HEK293 (cell line): ENCODE results near the gene HSPG2.

Experiments
- CTCF ChIA-PET: fragments of 350-600 bp; formaldehyde crosslinking; extraction: SDS; loops from one replicate; lab custom pipeline; 2021; ENCODE audit warnings: antibody characterized with exemption; lab: Yijun Ruan, JAX
- POLR2A ChIA-PET: fragments of 300-600 bp; formaldehyde crosslinking; extraction: SDS; loops from one replicate; lab custom pipeline; 2020; ENCODE audit warnings: antibody characterized with exemption, inconsistent platforms; lab: Yijun Ruan, JAX
- H3K27ac ChIP-seq: fragments of 200-500 bp; sonication (Bioruptor generic); 2 replicates; pipeline ENCODE4 v1.5.1; 2014; ENCODE audit warnings: low read depth, low read length, control low read depth, inconsistent platforms; ENCODE audit errors: extremely low read depth
- H3K36me3 ChIP-seq, 2 experiments: fragments of 200-500 bp in 1 of 2; sonication (Bioruptor generic) in 1 of 2; 1 replicate in 1 of 2; 2 replicates in 1 of 2; pipeline ENCODE4 v1.5.1; 2014 to 2017; ENCODE audit warnings: inconsistent platforms in 2 of 2, low read length in 2 of 2; ENCODE audit not compliant: control insufficient read depth in 2 of 2, insufficient read depth in 1 of 2
- H3K4me1 ChIP-seq: fragments of 200-500 bp; sonication (Bioruptor generic); 2 replicates; pipeline ENCODE4 v1.5.1; 2014; ENCODE audit warnings: mild to moderate bottlenecking, low read length, inconsistent platforms; ENCODE audit not compliant: control insufficient read depth, insufficient read depth
- H3K4me3 ChIP-seq: 2 replicates; pipeline ENCODE4 v1.5.1; 2011; ENCODE audit warnings: low read depth, mild to moderate bottlenecking, control low read depth, low read length, moderate library complexity
- H3K9me3 ChIP-seq: fragments of 200-500 bp; sonication (Bioruptor generic); 2 replicates; pipeline ENCODE4 v1.5.1; 2014; ENCODE audit warnings: low read depth, low read length, inconsistent platforms; ENCODE audit not compliant: control insufficient read depth, insufficient read depth
- GLIS1 ChIP-seq: fragments of 450-650 bp; formaldehyde crosslinking; IDR thresholded peaks from 2 replicates; pipeline ENCODE4 v1.5.1; 2016; ENCODE audit warnings: missing biosample characterization, missing genetic modification characterization
- HOXD13 ChIP-seq: sonication (generic); formaldehyde crosslinking; IDR thresholded peaks from 2 replicates; pipeline ENCODE4 v1.8.0; 2022; ENCODE audit warnings: missing genetic modification reagents, borderline replicate concordance
- REST ChIP-seq: fragments of 450-650 bp; formaldehyde crosslinking; IDR thresholded peaks from 2 replicates; pipeline ENCODE4 v1.5.1; 2016; ENCODE audit warnings: missing biosample characterization, missing genetic modification characterization
- SCRT2 ChIP-seq: fragments of 450-650 bp; formaldehyde crosslinking; IDR thresholded peaks from 2 replicates; pipeline ENCODE4 v1.5.1; 2016; ENCODE audit warnings: missing biosample characterization, missing genetic modification characterization
- TRIM28 ChIP-seq: IDR thresholded peaks from 2 replicates; pipeline ENCODE4 v1.6.1; 2011; ENCODE audit warnings: low read length, control low read depth, borderline replicate concordance
- ZBTB11 ChIP-seq: fragments of 450-650 bp; formaldehyde crosslinking; conservative IDR thresholded peaks from 2 replicates; pipeline ENCODE4 v1.5.1; 2016; ENCODE audit warnings: low read depth, missing biosample characterization, missing genetic modification characterization
- ZBTB48 ChIP-seq: fragments of 450-650 bp; formaldehyde crosslinking; IDR thresholded peaks from 2 replicates; pipeline ENCODE4 v1.5.1; 2016; ENCODE audit warnings: missing biosample characterization, missing genetic modification characterization
- ZBTB49 ChIP-seq: fragments of 450-650 bp; formaldehyde crosslinking; IDR thresholded peaks from 2 replicates; pipeline ENCODE4 v1.5.1; 2016; ENCODE audit warnings: missing biosample characterization, missing genetic modification characterization, low read depth
- ZNF112 ChIP-seq: fragments of 450-650 bp; formaldehyde crosslinking; IDR thresholded peaks from 2 replicates; pipeline ENCODE4 v1.5.0; 2017; ENCODE audit warnings: missing biosample characterization, missing genetic modification characterization
- ZNF16 ChIP-seq: fragments of 450-650 bp; formaldehyde crosslinking; IDR thresholded peaks from 2 replicates; pipeline ENCODE4 v1.5.1; 2016; ENCODE audit warnings: low read depth, missing biosample characterization, missing genetic modification characterization
- ZNF37A ChIP-seq: fragments of 450-650 bp; IDR thresholded peaks from 2 replicates; pipeline ENCODE4 v1.5.1; 2018; ENCODE audit warnings: missing biosample characterization, missing genetic modification characterization
- ZNF623 ChIP-seq: fragments of 450-650 bp; formaldehyde crosslinking; IDR thresholded peaks from 2 replicates; pipeline ENCODE4 v1.5.1; 2016; ENCODE audit warnings: missing biosample characterization, missing genetic modification characterization
- ZNF76 ChIP-seq: fragments of 450-650 bp; formaldehyde crosslinking; IDR thresholded peaks from 2 replicates; pipeline ENCODE4; 2016; ENCODE audit warnings: low read depth, missing biosample characterization, missing genetic modification characterization, borderline replicate concordance
- ZNF785 ChIP-seq: fragments of 450-650 bp; formaldehyde crosslinking; IDR thresholded peaks from 2 replicates; pipeline ENCODE4 v1.5.1; 2016; ENCODE audit warnings: missing biosample characterization, missing genetic modification characterization
- TF ChIP-seq, protein P1 (sequence below): fragments of 450-650 bp; formaldehyde crosslinking; IDR thresholded peaks from 2 replicates; pipeline ENCODE4 v1.5.1; 2016; ENCODE audit warnings: missing biosample characterization, missing genetic modification characterization
- TF ChIP-seq, protein P2 (sequence below): fragments of 450-650 bp; formaldehyde crosslinking; IDR thresholded peaks from 2 replicates; pipeline ENCODE4 v1.5.1; 2016; ENCODE audit warnings: missing biosample characterization, missing genetic modification characterization, borderline replicate concordance

HSPG2 gene

GRCh38 chr1:21813542-21813941, 123.6 kb downstream of the HSPG2 start (continued):
- no peak for TF ChIP-seq ZBTB49
- TF ChIP-seq, protein P1, sequence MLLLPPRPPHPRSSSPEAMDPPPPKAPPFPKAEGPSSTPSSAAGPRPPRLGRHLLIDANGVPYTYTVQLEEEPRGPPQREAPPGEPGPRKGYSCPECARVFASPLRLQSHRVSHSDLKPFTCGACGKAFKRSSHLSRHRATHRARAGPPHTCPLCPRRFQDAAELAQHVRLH, result 0 out of 2 replicates have a peak, but pooled peaks have one; percentile 45
- TF ChIP-seq TRIM28, result no peak
- TF ChIP-seq ZBTB11 (tag by site-specific recombination), result no peak
- TF ChIP-seq, all 188 proteins: peak for 3

GRCh38 chr1:21811875-21812305, 125.2 kb downstream of the HSPG2 start, which contains the start of gene LDLRAD2:
LDLRAD2 (plus strand) TSS chr1:21812265; CDS start chr1:21812452, 187 bp downstream.
- no peaks in the 10 kb centered on the region for H3K9me3 ChIP-seq
- ChIA-PET POLR2A (no interaction called here), CTCF (interaction anchor here (0.7 kb wide), 1 partner anchor 91 kb away, joined by 3 read pairs; no protein-coding TSS in a partner anchor)
- no peak within 1 kb of the TSS for H3K27ac ChIP-seq
- H3K36me3 ChIP-seq, result no peaks in the 10 kb centered on the region
- H3K4me3 ChIP-seq, result no peak within 1 kb of the TSS
- TF ChIP-seq ZNF785 (tag by site-specific recombination) (no peak), ZNF16 (tag by site-specific recombination) (no peak), ZBTB48 (tag by site-specific recombination) (no peak), ZNF112 (tag by site-specific recombination) (no peak), GLIS1 (tag by site-specific recombination) (peak; percentile 45), ZNF623 (peak; percentile 89), HOXD13 (CRISPR knock-in tag) (no peak), REST (tag by site-specific recombination) (no peak), ZNF76 (tag by site-specific recombination) (no peak), SCRT2 (tag by site-specific recombination) (no peak), ZNF37A (tag by site-specific recombination) (no peak)
- TF ChIP-seq, protein P2, sequence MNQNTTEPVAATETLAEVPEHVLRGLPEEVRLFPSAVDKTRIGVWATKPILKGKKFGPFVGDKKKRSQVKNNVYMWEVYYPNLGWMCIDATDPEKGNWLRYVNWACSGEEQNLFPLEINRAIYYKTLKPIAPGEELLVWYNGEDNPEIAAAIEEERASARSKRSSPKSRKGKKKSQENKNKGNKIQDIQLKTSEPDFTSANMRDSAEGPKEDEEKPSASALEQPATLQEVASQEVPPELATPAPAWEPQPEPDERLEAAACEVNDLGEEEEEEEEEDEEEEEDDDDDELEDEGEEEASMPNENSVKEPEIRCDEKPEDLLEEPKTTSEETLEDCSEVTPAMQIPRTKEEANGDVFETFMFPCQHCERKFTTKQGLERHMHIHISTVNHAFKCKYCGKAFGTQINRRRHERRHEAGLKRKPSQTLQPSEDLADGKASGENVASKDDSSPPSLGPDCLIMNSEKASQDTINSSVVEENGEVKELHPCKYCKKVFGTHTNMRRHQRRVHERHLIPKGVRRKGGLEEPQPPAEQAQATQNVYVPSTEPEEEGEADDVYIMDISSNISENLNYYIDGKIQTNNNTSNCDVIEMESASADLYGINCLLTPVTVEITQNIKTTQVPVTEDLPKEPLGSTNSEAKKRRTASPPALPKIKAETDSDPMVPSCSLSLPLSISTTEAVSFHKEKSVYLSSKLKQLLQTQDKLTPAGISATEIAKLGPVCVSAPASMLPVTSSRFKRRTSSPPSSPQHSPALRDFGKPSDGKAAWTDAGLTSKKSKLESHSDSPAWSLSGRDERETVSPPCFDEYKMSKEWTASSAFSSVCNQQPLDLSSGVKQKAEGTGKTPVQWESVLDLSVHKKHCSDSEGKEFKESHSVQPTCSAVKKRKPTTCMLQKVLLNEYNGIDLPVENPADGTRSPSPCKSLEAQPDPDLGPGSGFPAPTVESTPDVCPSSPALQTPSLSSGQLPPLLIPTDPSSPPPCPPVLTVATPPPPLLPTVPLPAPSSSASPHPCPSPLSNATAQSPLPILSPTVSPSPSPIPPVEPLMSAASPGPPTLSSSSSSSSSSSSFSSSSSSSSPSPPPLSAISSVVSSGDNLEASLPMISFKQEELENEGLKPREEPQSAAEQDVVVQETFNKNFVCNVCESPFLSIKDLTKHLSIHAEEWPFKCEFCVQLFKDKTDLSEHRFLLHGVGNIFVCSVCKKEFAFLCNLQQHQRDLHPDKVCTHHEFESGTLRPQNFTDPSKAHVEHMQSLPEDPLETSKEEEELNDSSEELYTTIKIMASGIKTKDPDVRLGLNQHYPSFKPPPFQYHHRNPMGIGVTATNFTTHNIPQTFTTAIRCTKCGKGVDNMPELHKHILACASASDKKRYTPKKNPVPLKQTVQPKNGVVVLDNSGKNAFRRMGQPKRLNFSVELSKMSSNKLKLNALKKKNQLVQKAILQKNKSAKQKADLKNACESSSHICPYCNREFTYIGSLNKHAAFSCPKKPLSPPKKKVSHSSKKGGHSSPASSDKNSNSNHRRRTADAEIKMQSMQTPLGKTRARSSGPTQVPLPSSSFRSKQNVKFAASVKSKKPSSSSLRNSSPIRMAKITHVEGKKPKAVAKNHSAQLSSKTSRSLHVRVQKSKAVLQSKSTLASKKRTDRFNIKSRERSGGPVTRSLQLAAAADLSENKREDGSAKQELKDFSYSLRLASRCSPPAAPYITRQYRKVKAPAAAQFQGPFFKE (tag by site-specific recombination), result no peak
- H3K4me1 ChIP-seq, result no peaks in the 10 kb centered on the region
